ENCODE measurements around the gene MVD. TPM values are rescaled to one million over a fixed set of nuclear protein-coding genes. Genes with fewer than 3 reads are reported as not detected.

The MVD gene
- total and polyA plus RNA-seq, 10 of the 15 experiments (the other 5 are each of a cell fraction or from before 2014, with no cell fraction given): 5.0 to 147 (median 65.0) TPM

DNA sequence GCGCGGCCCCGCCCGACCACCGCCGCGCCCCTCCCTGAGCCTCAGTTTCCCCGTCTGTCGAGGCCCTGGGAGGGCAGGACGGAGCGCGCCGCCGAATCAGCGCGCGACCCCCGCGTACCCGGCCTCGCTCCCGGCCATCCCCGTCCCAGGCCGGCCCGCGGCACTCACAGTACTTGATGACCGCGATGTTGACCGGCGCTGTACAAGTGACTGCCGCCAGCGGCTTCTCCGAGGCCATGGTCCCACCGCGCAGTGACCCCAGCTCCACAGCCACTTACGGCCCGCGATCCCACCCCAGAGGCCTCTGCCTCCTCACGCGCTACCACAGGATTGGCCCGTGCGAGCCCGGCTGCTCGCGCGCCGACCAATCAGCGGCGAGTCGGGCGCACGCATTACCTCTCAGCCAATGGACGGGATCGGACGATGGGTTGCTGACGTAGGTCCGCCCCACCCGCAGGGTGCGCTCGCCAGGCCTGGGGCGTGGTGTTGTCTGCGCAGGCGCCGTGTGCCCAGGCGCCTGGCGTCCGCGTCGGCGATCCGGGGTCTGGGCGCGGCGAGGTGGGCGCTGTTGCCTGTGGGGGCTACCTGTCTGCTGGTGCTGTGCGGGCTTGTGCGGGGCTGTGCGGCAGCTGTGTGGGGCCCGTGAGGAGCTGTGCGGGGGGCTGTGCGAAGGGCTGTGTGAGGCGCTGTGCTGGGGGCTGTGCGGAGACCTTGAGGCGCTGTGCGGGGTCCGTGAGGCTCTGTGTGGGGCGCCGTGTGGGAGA is at the start of gene MVD (continued):
- TF ChIP-seq, protein P1, sequence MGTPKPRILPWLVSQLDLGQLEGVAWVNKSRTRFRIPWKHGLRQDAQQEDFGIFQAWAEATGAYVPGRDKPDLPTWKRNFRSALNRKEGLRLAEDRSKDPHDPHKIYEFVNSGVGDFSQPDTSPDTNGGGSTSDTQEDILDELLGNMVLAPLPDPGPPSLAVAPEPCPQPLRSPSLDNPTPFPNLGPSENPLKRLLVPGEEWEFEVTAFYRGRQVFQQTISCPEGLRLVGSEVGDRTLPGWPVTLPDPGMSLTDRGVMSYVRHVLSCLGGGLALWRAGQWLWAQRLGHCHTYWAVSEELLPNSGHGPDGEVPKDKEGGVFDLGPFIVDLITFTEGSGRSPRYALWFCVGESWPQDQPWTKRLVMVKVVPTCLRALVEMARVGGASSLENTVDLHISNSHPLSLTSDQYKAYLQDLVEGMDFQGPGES (IDR thresholded peaks at IDR 0.05): peak; percentile 94
- TF ChIP-seq, protein P2, sequence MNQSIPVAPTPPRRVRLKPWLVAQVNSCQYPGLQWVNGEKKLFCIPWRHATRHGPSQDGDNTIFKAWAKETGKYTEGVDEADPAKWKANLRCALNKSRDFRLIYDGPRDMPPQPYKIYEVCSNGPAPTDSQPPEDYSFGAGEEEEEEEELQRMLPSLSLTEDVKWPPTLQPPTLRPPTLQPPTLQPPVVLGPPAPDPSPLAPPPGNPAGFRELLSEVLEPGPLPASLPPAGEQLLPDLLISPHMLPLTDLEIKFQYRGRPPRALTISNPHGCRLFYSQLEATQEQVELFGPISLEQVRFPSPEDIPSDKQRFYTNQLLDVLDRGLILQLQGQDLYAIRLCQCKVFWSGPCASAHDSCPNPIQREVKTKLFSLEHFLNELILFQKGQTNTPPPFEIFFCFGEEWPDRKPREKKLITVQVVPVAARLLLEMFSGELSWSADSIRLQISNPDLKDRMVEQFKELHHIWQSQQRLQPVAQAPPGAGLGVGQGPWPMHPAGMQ (IDR thresholded peaks at IDR 0.05; ENCODE audit: borderline replicate concordance): no peak
- no peak for TF ChIP-seq EED (IDR thresholded peaks at IDR 0.05; ENCODE audit: low read depth)
- peak; percentile 36; the same call in 1 of the 2 replicates for TF ChIP-seq TCF12 (IDR thresholded peaks at IDR 0.05; ENCODE audit: low read depth, low read length)
- TF ChIP-seq, protein P3, sequence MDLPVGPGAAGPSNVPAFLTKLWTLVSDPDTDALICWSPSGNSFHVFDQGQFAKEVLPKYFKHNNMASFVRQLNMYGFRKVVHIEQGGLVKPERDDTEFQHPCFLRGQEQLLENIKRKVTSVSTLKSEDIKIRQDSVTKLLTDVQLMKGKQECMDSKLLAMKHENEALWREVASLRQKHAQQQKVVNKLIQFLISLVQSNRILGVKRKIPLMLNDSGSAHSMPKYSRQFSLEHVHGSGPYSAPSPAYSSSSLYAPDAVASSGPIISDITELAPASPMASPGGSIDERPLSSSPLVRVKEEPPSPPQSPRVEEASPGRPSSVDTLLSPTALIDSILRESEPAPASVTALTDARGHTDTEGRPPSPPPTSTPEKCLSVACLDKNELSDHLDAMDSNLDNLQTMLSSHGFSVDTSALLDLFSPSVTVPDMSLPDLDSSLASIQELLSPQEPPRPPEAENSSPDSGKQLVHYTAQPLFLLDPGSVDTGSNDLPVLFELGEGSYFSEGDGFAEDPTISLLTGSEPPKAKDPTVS (IDR thresholded peaks at IDR 0.05; ENCODE audit: low read depth, low read length): no peak
- TF ChIP-seq, protein P4, sequence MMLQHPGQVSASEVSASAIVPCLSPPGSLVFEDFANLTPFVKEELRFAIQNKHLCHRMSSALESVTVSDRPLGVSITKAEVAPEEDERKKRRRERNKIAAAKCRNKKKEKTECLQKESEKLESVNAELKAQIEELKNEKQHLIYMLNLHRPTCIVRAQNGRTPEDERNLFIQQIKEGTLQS (IDR thresholded peaks at IDR 0.05; ENCODE audit: borderline replicate concordance, extremely low read depth, low read depth, low read length): no peak
- TF ChIP-seq NFYB (IDR thresholded peaks at IDR 0.05; ENCODE audit: insufficient read depth, low read depth, low read length): peak; percentile 96
- TF ChIP-seq RFX5 (IDR thresholded peaks at IDR 0.05; ENCODE audit: low read depth, low read length): peak; percentile 91

All from GM12878 (cell line).